ENCODE results near the gene DSE.

DSE gene

GRCh38 chr6:116491610-116492330 is 121.0 kb downstream of the DSE start:
- no peak for DNase-seq

GRCh38 chr6:116492331-116493067 is 121.8 kb downstream of the DSE start:
- DNase-seq: no peak

All from NCI-H1694 treated with DMSO at 0.1 percent for 48 hours (cell line).